Hepatocyte (in vitro differentiated cells): ENCODE results near the gene PACS1.

Experiments used
- EZH2 ChIP-seq: fragments of 200-600 bp; sonication (generic); IDR thresholded peaks from 2 replicates; pipeline ENCODE4 v1.6.1; 2016; ENCODE audit warnings: antibody characterized with exemption, mild to moderate bottlenecking, borderline replicate concordance
- TF ChIP-seq, protein P1 (sequence below): fragments of 200-600 bp; sonication (generic); IDR thresholded peaks from 2 replicates; pipeline ENCODE4 v1.5.1; 2016; ENCODE audit warnings: antibody characterized with exemption, mild to moderate bottlenecking; ENCODE audit not compliant: poor library complexity

- TF ChIP-seq, protein P1, sequence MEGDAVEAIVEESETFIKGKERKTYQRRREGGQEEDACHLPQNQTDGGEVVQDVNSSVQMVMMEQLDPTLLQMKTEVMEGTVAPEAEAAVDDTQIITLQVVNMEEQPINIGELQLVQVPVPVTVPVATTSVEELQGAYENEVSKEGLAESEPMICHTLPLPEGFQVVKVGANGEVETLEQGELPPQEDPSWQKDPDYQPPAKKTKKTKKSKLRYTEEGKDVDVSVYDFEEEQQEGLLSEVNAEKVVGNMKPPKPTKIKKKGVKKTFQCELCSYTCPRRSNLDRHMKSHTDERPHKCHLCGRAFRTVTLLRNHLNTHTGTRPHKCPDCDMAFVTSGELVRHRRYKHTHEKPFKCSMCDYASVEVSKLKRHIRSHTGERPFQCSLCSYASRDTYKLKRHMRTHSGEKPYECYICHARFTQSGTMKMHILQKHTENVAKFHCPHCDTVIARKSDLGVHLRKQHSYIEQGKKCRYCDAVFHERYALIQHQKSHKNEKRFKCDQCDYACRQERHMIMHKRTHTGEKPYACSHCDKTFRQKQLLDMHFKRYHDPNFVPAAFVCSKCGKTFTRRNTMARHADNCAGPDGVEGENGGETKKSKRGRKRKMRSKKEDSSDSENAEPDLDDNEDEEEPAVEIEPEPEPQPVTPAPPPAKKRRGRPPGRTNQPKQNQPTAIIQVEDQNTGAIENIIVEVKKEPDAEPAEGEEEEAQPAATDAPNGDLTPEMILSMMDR = no peak
- TF ChIP-seq EZH2 = no peak
Observed at GRCh38 chr11:66211100-66211499, 141.0 kb downstream of the PACS1 start.
